Muscle layer of duodenum (tissue), 2 donors: Measurements from ENCODE around the gene CHURC1.

Experiments used
- H3K27ac ChIP-seq: one replicate; pipeline ENCODE4 v1.7.0; 2013; ENCODE audit warnings: mild to moderate bottlenecking, low read length
- H3K27me3 ChIP-seq: one replicate; pipeline ENCODE4 v1.7.0; 2013; ENCODE audit warnings: low read depth, mild to moderate bottlenecking, control low read depth, low read length
- H3K36me3 ChIP-seq, 2 donors: one replicate each; pipeline ENCODE4 v1.7.0; 2013; ENCODE audit warnings: low read length in 2 of 2, control low read depth in 1 of 2, mild to moderate bottlenecking in 1 of 2; ENCODE audit not compliant: insufficient read depth in 2 of 2, control insufficient read depth in 1 of 2
- H3K4me1 ChIP-seq, 2 donors: one replicate each; pipeline ENCODE4 v1.7.0; 2013; ENCODE audit warnings: low read length in 2 of 2, mild to moderate bottlenecking in 2 of 2, control low read depth in 1 of 2, moderate library complexity in 1 of 2; ENCODE audit not compliant: insufficient read depth in 2 of 2, control insufficient read depth in 1 of 2
- H3K4me3 ChIP-seq, 2 donors: one replicate each; pipeline ENCODE4 v1.7.0; 2013; ENCODE audit warnings: low read length in 2 of 2, low read depth in 1 of 2, mild to moderate bottlenecking in 1 of 2
- H3K9me3 ChIP-seq, 2 donors: one replicate each; pipeline ENCODE4 v1.7.0; 2013; ENCODE audit warnings: low read length in 2 of 2, control low read depth in 1 of 2, mild to moderate bottlenecking in 1 of 2; ENCODE audit not compliant: control insufficient read depth in 1 of 2
- donor health status: healthy.

The CHURC1 gene

DNA sequence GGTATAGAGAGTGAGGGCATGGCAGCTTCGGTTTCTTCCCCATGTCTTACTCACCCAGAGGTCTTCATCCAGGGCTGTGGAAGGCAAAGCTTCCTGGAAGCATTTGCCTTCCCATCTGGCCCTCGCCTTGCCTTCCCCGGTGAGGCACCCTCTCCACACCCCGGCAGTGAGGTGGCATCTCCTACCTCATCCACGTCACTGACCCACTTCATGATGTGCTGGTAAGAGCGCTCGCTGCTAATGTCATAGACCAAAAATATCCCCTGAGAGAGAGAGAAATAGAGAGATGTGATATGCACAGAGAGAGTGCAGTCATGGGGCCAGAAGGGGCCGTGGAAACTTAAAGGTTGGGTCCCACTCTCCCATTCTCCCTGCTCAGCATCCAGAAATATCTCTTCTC is 36.6 kb downstream of the CHURC1 start:
- Histone ChIP-seq H3K27ac (no peak overlapping the region), H3K36me3 (peaks cover 6 to 14% of the 10 kb centered on the region in 2 donors), H3K4me1 (no peaks in the 10 kb centered on the region), H3K9me3 (no peaks in the 10 kb centered on the region), H3K27me3 (no peaks in the 10 kb centered on the region), H3K4me3 (no peak overlapping the region)

DNA sequence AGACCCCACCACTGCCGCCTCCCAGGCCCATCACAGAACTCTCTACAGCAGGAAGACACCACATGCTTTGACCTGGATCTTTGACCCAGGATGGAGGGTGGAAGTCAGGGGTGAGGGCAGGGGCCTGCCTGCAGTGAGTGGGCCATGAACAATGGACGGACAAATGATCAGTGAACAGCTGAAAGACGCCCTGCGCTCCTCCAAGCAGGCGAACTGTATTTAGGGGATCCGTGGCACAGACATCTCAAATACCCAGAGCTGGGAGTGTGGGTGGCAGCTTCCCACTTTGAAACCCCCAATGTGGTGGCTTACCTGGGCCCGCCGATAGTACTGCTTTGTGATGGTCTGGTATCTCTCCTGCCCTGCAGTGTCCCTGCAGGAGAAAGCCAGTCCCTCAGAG is 37.0 kb downstream of the CHURC1 start:
- Histone ChIP-seq H3K27me3 (no peaks in the 10 kb centered on the region), H3K36me3 (peaks cover 6 to 14% of the 10 kb centered on the region in 2 donors), H3K9me3 (no peaks in the 10 kb centered on the region), H3K4me1 (no peaks in the 10 kb centered on the region), H3K27ac (no peak overlapping the region), H3K4me3 (no peak overlapping the region)

GRCh38 chr14:64951724-64952123 is 37.5 kb downstream of the CHURC1 start:
- H3K27me3 ChIP-seq, result no peaks in the 10 kb centered on the region
- no peak overlapping the region for H3K4me3 ChIP-seq
- H3K9me3 ChIP-seq, result no peaks in the 10 kb centered on the region
- H3K36me3 ChIP-seq, result peaks cover 6 to 14% of the 10 kb centered on the region in 2 donors
- H3K27ac ChIP-seq, result no peak overlapping the region
- no peaks in the 10 kb centered on the region for H3K4me1 ChIP-seq

- Histone ChIP-seq H3K27ac (no peak overlapping the region), H3K4me3 (no peak overlapping the region), H3K4me1 (no peaks in the 10 kb centered on the region), H3K36me3 (peaks cover 6 to 8% of the 10 kb centered on the region in 2 donors), H3K27me3 (no peaks in the 10 kb centered on the region), H3K9me3 (no peaks in the 10 kb centered on the region)
These were observed 38.5 kb downstream of the CHURC1 start for GRCh38 chr14:64952598-64953309.

GRCh38 chr14:64953310-64953654 is 39.0 kb downstream of the CHURC1 start:
- no peaks in the 10 kb centered on the region for H3K4me1 ChIP-seq
- H3K27me3 ChIP-seq, result no peaks in the 10 kb centered on the region
- no peaks in the 10 kb centered on the region for H3K9me3 ChIP-seq
- peaks cover 2 to 6% of the 10 kb centered on the region in 2 donors for H3K36me3 ChIP-seq
- H3K27ac ChIP-seq, result no peak overlapping the region
- H3K4me3 ChIP-seq, result no peak overlapping the region

DNA sequence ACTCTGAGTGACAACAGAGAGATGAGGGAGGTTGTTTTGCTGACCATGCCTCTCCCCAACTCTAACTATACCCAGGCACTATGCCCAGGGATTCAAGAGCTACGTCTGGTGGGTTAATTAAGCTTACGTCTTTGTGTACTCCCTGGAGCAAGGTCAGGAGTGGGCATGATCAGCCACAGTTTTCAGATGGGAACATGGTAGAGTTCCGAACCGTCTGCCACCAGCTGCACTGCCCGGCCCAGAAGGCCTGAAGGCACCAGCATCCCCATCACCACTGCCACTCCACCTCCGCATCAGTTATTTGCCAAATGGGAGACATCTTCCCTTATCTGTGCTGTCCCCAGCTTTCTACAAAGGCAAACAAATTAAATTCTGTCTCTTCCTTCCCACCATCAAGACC is 39.4 kb downstream of the CHURC1 start:
- Histone ChIP-seq H3K27ac (no peak overlapping the region), H3K9me3 (no peaks in the 10 kb centered on the region), H3K4me1 (no peaks in the 10 kb centered on the region), H3K4me3 (no peak overlapping the region), H3K27me3 (no peaks in the 10 kb centered on the region), H3K36me3 (peaks cover 0 to 6% of the 10 kb centered on the region in 2 donors)

- Histone ChIP-seq H3K4me1 (no peaks in the 10 kb centered on the region), H3K27me3 (no peaks in the 10 kb centered on the region), H3K9me3 (no peaks in the 10 kb centered on the region), H3K27ac (no peak overlapping the region), H3K4me3 (no peak overlapping the region), H3K36me3 (peaks cover 0 to 6% of the 10 kb centered on the region in 2 donors)
These were observed 40.4 kb downstream of the CHURC1 start for GRCh38 chr14:64954491-64955240.

DNA sequence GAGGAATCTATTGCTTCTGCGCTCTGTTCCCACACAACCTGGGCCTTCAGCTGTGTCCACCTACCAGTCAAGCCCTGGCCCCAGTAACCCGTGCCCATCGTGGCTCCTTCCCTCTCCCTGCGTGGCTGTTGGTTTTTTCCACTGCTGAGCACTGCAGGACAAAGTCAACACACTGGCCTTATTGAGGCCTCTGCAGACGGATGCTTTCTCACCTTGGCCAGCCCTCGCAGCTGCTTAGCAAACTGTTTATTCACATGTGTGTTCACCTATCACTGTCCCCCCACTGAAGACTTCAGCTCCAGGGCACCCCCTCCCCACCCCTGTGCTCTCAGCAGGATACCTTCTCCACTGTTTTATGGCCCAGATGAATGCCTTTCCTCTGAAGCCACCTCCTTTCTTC is 41.0 kb downstream of the CHURC1 start:
- H3K4me1 ChIP-seq, result no peaks in the 10 kb centered on the region

GRCh38 chr14:64956697-64957406 is 42.6 kb downstream of the CHURC1 start:
- no peaks in the 10 kb centered on the region for H3K27me3 ChIP-seq
- no peak overlapping the region for H3K27ac ChIP-seq
- H3K9me3 ChIP-seq, result no peaks in the 10 kb centered on the region
- H3K4me1 ChIP-seq, result no peaks in the 10 kb centered on the region
- H3K36me3 ChIP-seq, result no peaks in the 10 kb centered on the region
- no peak overlapping the region for H3K4me3 ChIP-seq

More for the DNA sequence above, 41.0 kb downstream of the CHURC1 start:
- no peak overlapping the region for H3K27ac ChIP-seq
- no peaks in the 10 kb centered on the region for H3K27me3 ChIP-seq
- H3K9me3 ChIP-seq, result no peaks in the 10 kb centered on the region
- no peak overlapping the region for H3K4me3 ChIP-seq
- H3K36me3 ChIP-seq, result peaks cover 0 to 5% of the 10 kb centered on the region in 2 donors

DNA sequence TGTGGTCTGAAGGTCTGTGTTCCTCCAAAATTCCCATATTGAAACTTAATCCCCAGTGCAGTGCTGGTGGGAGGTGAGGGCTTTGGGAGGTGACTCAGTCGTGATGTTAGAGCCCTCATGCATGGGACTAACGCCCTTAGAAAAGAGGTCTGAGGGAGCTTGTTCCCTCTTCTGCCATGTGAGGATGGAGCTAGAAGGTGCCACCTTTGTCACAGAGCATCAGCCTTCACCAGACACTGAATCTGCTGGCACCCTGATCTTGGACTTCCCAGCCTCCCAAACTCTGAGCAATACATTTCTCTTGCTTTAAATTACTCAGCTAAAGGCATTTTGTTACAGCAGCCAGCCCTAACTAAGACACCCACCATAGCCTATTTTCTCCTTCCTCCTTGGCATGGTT is 43.9 kb downstream of the CHURC1 start:
- no peak overlapping the region for H3K27ac ChIP-seq
- no peaks in the 10 kb centered on the region for H3K27me3 ChIP-seq
- no peaks in the 10 kb centered on the region for H3K4me1 ChIP-seq
- H3K36me3 ChIP-seq, result no peaks in the 10 kb centered on the region
- no peak overlapping the region for H3K4me3 ChIP-seq
- H3K9me3 ChIP-seq, result no peaks in the 10 kb centered on the region

GRCh38 chr14:64958743-64959142 is 44.5 kb downstream of the CHURC1 start:
- H3K4me1 ChIP-seq, result no peaks in the 10 kb centered on the region
- H3K27ac ChIP-seq, result no peak overlapping the region
- no peak overlapping the region for H3K4me3 ChIP-seq
- no peaks in the 10 kb centered on the region for H3K36me3 ChIP-seq
- no peaks in the 10 kb centered on the region for H3K27me3 ChIP-seq
- H3K9me3 ChIP-seq, result no peaks in the 10 kb centered on the region
